Tibial artery (tissue), 4 donors: Measurements from ENCODE around the gene B3GLCT.

Source experiments
- DNase-seq, 2 donors: peaks; one replicate each; pipeline ENCODE4 v3.0.0-alpha.2; 2019
- H3K27ac ChIP-seq, 2 donors: fragments of 200-600 bp; sonication (generic) in 1 of 2; 1 replicate in 1 of 2; 2 replicates in 1 of 2; pipeline ENCODE4 v1.5.1; 2018 to 2019; ENCODE audit warnings: mild to moderate bottlenecking in 1 of 2
- H3K27me3 ChIP-seq, 2 donors: fragments of 200-600 bp; sonication (generic) in 1 of 2; one replicate each; pipeline versions ENCODE4 v1.5.1 to v1.6.0; 2016 to 2019
- H3K36me3 ChIP-seq, 3 donors: fragments of 200-600 bp; sonication (generic) in 2 of 3; one replicate each; pipeline ENCODE4 v1.5.1; 2016 to 2019; ENCODE audit warnings: mild to moderate bottlenecking in 2 of 3
- H3K4me1 ChIP-seq, 4 donors: fragments of 200-600 bp; sonication (generic) in 2 of 4; 1 replicate in 3 of 4; 2 replicates in 1 of 4; pipeline ENCODE4 v1.5.1; 2016 to 2019
- H3K4me3 ChIP-seq, 2 donors: fragments of 200-600 bp; sonication (generic) in 1 of 2; 1 replicate in 1 of 2; 2 replicates in 1 of 2; pipeline ENCODE4 v1.5.1; 2018 to 2019; ENCODE audit warnings: mild to moderate bottlenecking in 2 of 2
- H3K9me3 ChIP-seq, 3 donors: fragments of 200-600 bp; sonication (generic) in 1 of 3; one replicate each; pipeline ENCODE4 v1.5.1; 2016 to 2019
- CTCF ChIP-seq, 2 experiments: fragments of 200-600 bp in 1 of 2; fragments of 450-650 bp in 1 of 2; IDR thresholded peaks; one replicate each; pipeline ENCODE4 v1.5.1; 2017 to 2019; ENCODE audit warnings: antibody characterized with exemption in 2 of 2, mild to moderate bottlenecking in 1 of 2, moderate library complexity in 1 of 2
- intact Hi-C: fragments of 100-400 bp; cut with DNase I; formaldehyde crosslinking; loops from one replicate; pipeline ENCODE4 v1.15.0; 2023; ENCODE audit warnings: low total_unique reads

Gene B3GLCT

GRCh38 chr13:31242367-31242766 is 42.6 kb downstream of the B3GLCT start:
- Histone ChIP-seq H3K4me3 (no peak overlapping the region), H3K9me3 (no peaks in the 10 kb centered on the region), H3K27me3 (no peaks in the 10 kb centered on the region), H3K27ac (no peak overlapping the region), H3K4me1 (peaks cover 0 to 5% (median 0%) of the 10 kb centered on the region in 4 donors), H3K36me3 (peaks cover 0 to 5% (median 4%) of the 10 kb centered on the region in 3 donors)
- intact Hi-C loops: no loop called here
- DNase-seq: no peak
- TF ChIP-seq CTCF (IDR thresholded peaks at IDR 0.05): no peak

DNA sequence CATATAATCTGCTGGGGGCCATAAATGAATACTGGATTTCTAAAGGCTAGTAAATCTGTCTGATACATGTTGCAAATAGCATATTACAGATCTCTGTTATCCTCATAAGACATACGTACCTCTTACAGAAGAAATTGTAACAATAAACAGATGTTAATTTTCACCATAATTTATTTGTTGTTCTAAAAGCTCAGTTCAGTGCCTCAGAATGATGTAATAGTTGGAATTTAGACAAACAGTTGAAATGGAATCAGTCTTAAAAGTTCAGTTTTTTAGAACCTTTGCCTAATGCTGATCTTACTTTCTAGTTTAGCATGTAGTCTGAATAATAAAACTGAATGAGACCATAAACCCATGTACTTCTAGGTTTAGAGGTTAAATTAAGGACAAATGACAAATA is 43.1 kb downstream of the B3GLCT start:
- Histone ChIP-seq H3K4me1 (peaks cover 0 to 5% (median 0%) of the 10 kb centered on the region in 4 donors), H3K27me3 (no peaks in the 10 kb centered on the region), H3K27ac (no peak overlapping the region), H3K4me3 (no peak overlapping the region), H3K36me3 (peaks cover 0 to 10% (median 8%) of the 10 kb centered on the region in 3 donors), H3K9me3 (no peaks in the 10 kb centered on the region)
- intact Hi-C loops: no loop called here
- DNase-seq: no peak
- no peak for TF ChIP-seq CTCF (IDR thresholded peaks at IDR 0.05)

DNA sequence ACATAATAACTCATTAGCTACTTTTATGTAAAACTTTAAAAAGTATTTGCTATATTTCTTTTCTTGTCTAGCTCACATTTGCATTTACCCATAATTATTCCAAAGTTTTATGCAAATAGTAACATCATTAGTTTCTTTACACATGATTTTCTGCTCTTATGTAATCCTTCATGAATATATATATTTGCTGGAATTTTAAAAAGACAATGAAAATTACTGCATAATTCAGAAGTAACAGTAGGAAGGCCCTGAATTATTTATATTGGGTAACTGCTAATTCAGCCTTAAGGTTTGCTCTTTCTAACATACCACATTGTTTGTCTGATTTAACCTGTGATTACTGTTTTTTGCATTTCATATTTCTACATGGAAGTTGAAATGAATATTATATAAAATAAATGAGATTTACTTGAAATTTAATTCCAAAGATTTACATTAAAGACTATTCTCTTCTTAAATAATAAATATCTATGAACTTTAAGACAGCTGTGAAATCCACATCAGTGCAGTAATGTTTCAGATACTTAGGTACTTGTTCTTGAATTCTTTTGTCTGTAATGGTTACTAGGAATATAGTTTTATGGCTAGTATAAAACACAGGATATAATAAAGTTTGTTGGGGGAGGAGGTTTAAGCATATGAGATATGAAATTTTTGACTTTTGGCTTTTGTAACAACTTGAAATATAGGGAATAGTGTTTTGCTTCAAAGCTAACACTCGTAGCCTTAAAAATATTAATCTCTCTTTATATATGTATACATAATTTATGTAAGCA is 46.0 kb downstream of the B3GLCT start:
- intact Hi-C loops: no loop called here

DNA sequence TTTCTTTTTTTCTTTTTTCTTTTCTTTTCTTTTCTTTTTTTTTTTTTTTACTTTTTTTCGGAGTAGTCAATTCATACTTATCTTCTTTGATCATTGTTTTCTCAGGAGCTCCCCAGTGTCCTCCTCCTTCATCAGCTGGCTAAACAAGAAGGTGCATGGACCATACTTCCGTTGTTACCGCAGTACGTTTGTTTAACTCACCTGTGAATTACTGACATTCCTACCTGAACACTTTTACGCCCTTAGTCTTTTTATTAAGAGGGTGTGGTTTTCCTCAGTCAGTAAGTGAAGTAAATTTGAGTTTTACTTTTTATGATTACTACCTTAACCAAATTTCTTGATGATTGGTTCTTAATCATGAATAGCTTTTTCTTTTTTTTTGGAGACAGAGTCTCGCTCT is 47.1 kb downstream of the B3GLCT start:
- TF ChIP-seq CTCF (IDR thresholded peaks at IDR 0.05): no peak
- intact Hi-C loops: no loop called here
- no peaks in the 10 kb centered on the region for H3K27me3 ChIP-seq
- H3K27ac ChIP-seq: no peak overlapping the region
- H3K4me1 ChIP-seq: peaks cover 0 to 5% (median 0%) of the 10 kb centered on the region in 4 donors
- no peak overlapping the region for H3K4me3 ChIP-seq
- H3K36me3 ChIP-seq: peaks cover 11 to 31% (median 27%) of the 10 kb centered on the region in 3 donors
- no peak for DNase-seq
- no peaks in the 10 kb centered on the region for H3K9me3 ChIP-seq

More for the DNA sequence above, 46.0 kb downstream of the B3GLCT start:
- no peak for TF ChIP-seq CTCF (IDR thresholded peaks at IDR 0.05)
- H3K9me3 ChIP-seq: no peaks in the 10 kb centered on the region
- H3K4me3 ChIP-seq: no peak overlapping the region
- no peak overlapping the region for H3K27ac ChIP-seq
- H3K27me3 ChIP-seq: no peaks in the 10 kb centered on the region
- peaks cover 0 to 5% (median 0%) of the 10 kb centered on the region in 4 donors for H3K4me1 ChIP-seq
- H3K36me3 ChIP-seq: peaks cover 11 to 26% (median 19%) of the 10 kb centered on the region in 3 donors
- no peak for DNase-seq

DNA sequence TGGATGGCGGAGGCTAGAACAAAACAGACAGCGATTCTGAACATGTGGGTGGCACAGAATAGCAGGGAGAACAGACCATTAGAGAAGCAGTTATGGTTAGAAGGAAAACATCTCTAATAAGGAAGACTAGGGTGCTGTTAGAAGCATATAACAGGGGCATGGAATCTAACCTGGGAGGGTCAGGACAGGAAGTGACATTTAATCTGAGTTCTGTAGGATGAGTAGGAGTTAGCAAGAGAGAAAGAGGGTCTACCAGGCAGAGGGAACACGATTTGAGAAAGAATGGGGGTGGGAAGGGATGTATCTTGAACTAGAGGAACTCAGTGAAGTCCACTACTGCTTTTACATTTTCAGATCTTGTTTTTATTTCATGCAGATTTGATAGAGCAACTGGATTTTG is 48.6 kb downstream of the B3GLCT start:
- intact Hi-C loops: no loop called here
- Histone ChIP-seq H3K4me1 (no peaks in the 10 kb centered on the region), H3K27ac (no peak overlapping the region), H3K4me3 (no peak overlapping the region), H3K36me3 (peaks cover 11 to 31% (median 27%) of the 10 kb centered on the region in 3 donors), H3K27me3 (no peaks in the 10 kb centered on the region), H3K9me3 (no peaks in the 10 kb centered on the region)
- no peak for TF ChIP-seq CTCF (IDR thresholded peaks at IDR 0.05)
- no peak for DNase-seq
